ENCODE results near the gene LTA. TPM values are rescaled to one million over a fixed set of nuclear protein-coding genes. Genes with fewer than 3 reads are reported as not detected.
"Not testable (repeated sequence)": the region's sequence is repeated elsewhere in the genome, so short reads cannot be mapped to it uniquely, and the experiment has no call there.

The LTA gene
- total and polyA plus RNA-seq, 2 experiments from 2014 or later, result not detected

DNA sequence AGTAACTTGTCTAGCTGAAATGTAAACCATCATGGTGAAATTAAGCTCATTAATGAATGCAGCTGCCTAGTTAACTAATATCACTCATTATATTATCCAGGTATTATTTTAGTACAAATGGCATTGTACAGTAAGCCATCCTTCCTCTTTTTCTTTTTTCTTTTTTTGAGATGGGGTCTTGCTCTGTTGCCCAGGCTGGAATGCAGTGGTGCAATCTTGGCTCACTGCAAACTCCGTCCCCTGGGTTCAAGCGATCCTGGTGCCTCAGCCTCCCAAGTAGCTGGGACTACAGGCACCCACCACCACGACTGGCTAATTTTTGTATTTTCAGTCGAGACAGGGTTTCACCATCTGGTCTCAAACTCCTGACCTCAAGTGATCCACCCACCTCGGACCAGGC is 18.6 kb downstream of the LTA start:
- ATAC-seq, result not testable (repeated sequence)

DNA sequence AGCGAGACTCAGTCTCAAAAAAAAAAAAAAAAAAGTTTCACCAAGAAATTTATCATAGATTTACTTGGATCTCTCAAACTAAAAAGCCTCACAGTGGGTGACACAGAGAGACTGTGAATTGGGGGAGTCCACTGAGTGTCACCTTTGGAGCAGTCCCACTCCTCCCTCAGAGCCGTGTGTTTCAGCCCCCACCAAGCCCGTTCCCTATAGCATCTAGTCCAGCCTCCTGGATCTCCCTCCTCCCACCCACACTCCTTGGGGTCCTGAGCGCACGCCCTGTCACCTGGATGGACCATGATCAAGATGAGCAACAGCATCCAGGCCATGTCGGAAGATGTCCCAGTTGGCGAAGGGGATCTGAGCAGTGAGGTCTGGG is 20.3 kb downstream of the LTA start:
- Histone ChIP-seq H3F3A (replicated peaks; ENCODE audit: low read depth) (no peaks in the 10 kb centered on the region), H3K27me3 (ENCODE audit: insufficient read depth) (no peaks in the 10 kb centered on the region), H3K4me2 (no peak overlapping the region), H3K4me1 (ENCODE audit: insufficient read depth) (no peaks in the 10 kb centered on the region), H2AFZ (peak overlapping the region; percentile 63; the same call in 1 of the 2 replicates), H4K20me1 (replicated peaks; ENCODE audit: insufficient read depth) (no peaks in the 10 kb centered on the region), H3K4me3 (no peak overlapping the region), H3K27ac (ENCODE audit: low read depth) (no peak overlapping the region), H3K9me2 (ENCODE audit: insufficient read depth) (no peaks in the 10 kb centered on the region), H3K36me3 (ENCODE audit: insufficient read depth) (no peaks in the 10 kb centered on the region), H3K79me2 (replicated peaks; ENCODE audit: insufficient read depth) (no peaks in the 10 kb centered on the region)
- H3K27me3 Mint-ChIP-seq (ENCODE audit: insufficient read depth, low read depth, poor library complexity), result peaks cover 14% of the 10 kb centered on the region
- H3K4me3 Mint-ChIP-seq, result no peak overlapping the region
- peaks cover 3% of the 10 kb centered on the region; the same call in 1 of the 3 replicates for H3K4me1 Mint-ChIP-seq
- ATAC-seq (no peak), DNase-seq (ENCODE audit: low spot score) (no peak)
- no peaks in the 10 kb centered on the region; the same call in 2 of the 3 replicates for H3K36me3 Mint-ChIP-seq (ENCODE audit: low read depth)
- H3K27ac Mint-ChIP-seq, result no peak overlapping the region
- TF ChIP-seq STAT1 (IDR thresholded peaks at IDR 0.05; ENCODE audit: unreplicated experiment) (no peak), ZNF331 (CRISPR knock-in tag; IDR thresholded peaks at IDR 0.05; ENCODE audit: low read depth) (no peak), REST (IDR thresholded peaks at IDR 0.05; ENCODE audit: unreplicated experiment) (no peak), POLR2AphosphoS5 (IDR thresholded peaks at IDR 0.05; ENCODE audit: low read depth) (no peak), ETS1 (IDR thresholded peaks at IDR 0.05) (no peak)
- no peaks in the 10 kb centered on the region for H3K9me3 Mint-ChIP-seq

More for the DNA sequence above, 18.6 kb downstream of the LTA start:
- H3K79me2 ChIP-seq (replicated peaks; ENCODE audit: insufficient read depth); H3F3A ChIP-seq (replicated peaks; ENCODE audit: low read depth); H3K36me3 ChIP-seq (ENCODE audit: insufficient read depth); H3K4me1 Mint-ChIP-seq; H3K4me2 ChIP-seq; H3K27ac ChIP-seq (ENCODE audit: low read depth); H3K4me3 Mint-ChIP-seq; H3K9me3 Mint-ChIP-seq; H3K27ac Mint-ChIP-seq; H4K20me1 ChIP-seq (replicated peaks; ENCODE audit: insufficient read depth); H3K4me3 ChIP-seq; H3K4me1 ChIP-seq (ENCODE audit: insufficient read depth); DNase-seq (ENCODE audit: low spot score); H3K27me3 ChIP-seq (ENCODE audit: insufficient read depth); H3K9me2 ChIP-seq (ENCODE audit: insufficient read depth); H2AFZ ChIP-seq; H3K36me3 Mint-ChIP-seq (ENCODE audit: low read depth): not testable (repeated sequence)
- peaks cover 13% of the 10 kb centered on the region for H3K27me3 Mint-ChIP-seq (ENCODE audit: insufficient read depth, low read depth, poor library complexity)

GRCh38 chr6:31597006-31597405 is 24.9 kb downstream of the LTA start:
- peak; percentile 49 to 62 for TF ChIP-seq CTCF (conservative IDR thresholded peaks at IDR 0.05; ENCODE audit: low read depth in 2 of 2)
- TF ChIP-seq ETS1 (IDR thresholded peaks at IDR 0.05), result no peak
- TF ChIP-seq STAT1 (IDR thresholded peaks at IDR 0.05; ENCODE audit: unreplicated experiment), result no peak
- no peak overlapping the region for H3K27ac ChIP-seq (ENCODE audit: low read depth)
- peak; percentile 56 for DNase-seq (ENCODE audit: low spot score)
- no peaks in the 10 kb centered on the region for H3K9me2 ChIP-seq (ENCODE audit: insufficient read depth)
- no peaks in the 10 kb centered on the region for H3K36me3 Mint-ChIP-seq (ENCODE audit: low read depth)
- H2AFZ ChIP-seq, result no peak overlapping the region
- no peak overlapping the region for H3K4me3 Mint-ChIP-seq
- no peaks in the 10 kb centered on the region for H3K27me3 ChIP-seq (ENCODE audit: insufficient read depth)
- H3K27me3 Mint-ChIP-seq (ENCODE audit: insufficient read depth, low read depth, poor library complexity), result peaks cover 11% of the 10 kb centered on the region
- H3K4me1 Mint-ChIP-seq, result peaks cover 10% of the 10 kb centered on the region
- H3K4me3 ChIP-seq, result no peak overlapping the region
- no peaks in the 10 kb centered on the region for H3K79me2 ChIP-seq (replicated peaks; ENCODE audit: insufficient read depth)
- no peak overlapping the region for H3K27ac Mint-ChIP-seq
- H3K36me3 ChIP-seq (ENCODE audit: insufficient read depth), result no peaks in the 10 kb centered on the region
- peaks cover 6% of the 10 kb centered on the region for H3K4me1 ChIP-seq (ENCODE audit: insufficient read depth)
- H3K9me3 Mint-ChIP-seq, result no peaks in the 10 kb centered on the region
- H4K20me1 ChIP-seq (replicated peaks; ENCODE audit: insufficient read depth), result no peaks in the 10 kb centered on the region
- ATAC-seq, result peak; percentile 60
- H3F3A ChIP-seq (replicated peaks; ENCODE audit: low read depth), result no peaks in the 10 kb centered on the region
- H3K4me2 ChIP-seq, result no peak overlapping the region

All from GM23338 (cell line).